COLO829 (cell line): ENCODE results near the gene GBP1.

Experiments used
- DNase-seq: peaks from one replicate; pipeline ENCODE4 v3.0.0; 2012; ENCODE audit warnings: low spot score

Gene GBP1

DNA sequence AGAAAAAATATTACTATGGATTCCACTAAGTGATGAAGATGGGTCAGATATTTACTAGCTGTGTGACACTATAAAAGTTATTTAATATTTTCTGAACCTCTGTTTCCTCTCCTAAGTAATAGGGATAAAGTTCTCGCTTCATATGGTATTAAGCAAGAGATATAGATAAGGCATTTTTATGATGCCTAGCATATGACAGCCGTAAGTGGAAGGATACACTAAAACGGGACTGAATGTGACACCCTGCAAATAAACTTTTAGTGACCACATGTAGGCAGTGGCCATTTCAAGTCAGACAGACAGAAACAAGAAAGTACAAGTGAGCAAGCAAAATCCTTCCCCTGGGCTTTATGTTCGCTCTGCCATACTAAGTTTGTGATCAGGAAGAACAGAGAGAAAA lies 56.5 kb downstream of the GBP1 start:
- DNase-seq: no peak

DNA sequence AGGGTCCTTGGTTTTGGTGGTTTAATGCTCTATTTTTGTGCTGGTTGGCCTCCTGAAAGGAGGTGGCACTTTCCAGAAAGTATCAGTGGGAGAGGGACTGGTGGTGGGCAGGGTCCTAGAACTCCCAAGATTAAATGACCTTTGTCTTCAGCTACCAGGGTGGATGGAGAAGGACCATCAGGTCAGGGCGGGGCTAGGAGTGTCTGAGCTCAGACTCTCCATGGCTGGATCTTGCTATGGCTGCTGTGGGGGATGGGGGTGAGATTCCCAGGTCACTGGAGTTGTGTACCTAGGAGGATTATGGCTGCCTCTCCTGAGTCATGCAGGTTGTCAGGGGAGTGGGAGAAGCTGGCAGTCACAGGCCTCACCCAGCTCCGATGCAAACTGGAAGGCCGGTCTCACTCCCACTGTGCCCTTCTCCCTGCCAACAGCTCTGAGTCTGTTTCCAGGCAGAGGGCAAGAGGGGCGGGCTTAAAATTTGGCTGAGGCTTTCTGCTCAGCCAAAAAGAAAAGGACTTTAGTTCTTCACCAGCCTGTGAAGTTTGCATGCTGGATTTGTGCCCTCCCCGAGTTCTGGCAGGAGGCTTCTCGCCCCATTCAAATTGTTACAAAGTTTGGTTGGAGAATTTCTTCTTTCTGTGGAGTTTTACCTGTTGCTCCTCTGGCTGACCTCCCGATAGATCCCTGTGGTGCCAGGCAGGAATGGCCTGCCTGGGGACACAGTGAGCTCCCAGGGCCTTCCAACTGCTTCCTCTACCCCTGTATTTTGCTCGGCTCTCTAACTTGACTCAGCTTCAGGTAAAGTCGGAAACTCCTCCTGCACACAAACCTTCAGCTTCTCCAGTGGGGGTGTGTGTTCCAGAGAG lies 59.5 kb downstream of the GBP1 start:
- no peak for DNase-seq
